Liver (tissue), 9 donors: ENCODE data around the gene ELAVL2. TPM values are rescaled to one million over a fixed set of nuclear protein-coding genes. Genes with fewer than 3 reads are reported as not detected.

Source experiments
- DNase-seq: peaks from one replicate; pipeline ENCODE4 v3.0.0-alpha.2; 2017; ENCODE audit warnings: low spot score
- H3K27ac ChIP-seq, 2 donors: one replicate each; pipeline ENCODE4 v1.7.0; 2013; ENCODE audit warnings: inconsistent platforms in 2 of 2, low read length in 2 of 2, control low read depth in 1 of 2, low read depth in 1 of 2, mild to moderate bottlenecking in 1 of 2
- H3K27me3 ChIP-seq, 4 donors: one replicate each; pipeline versions ENCODE4 v1.6.1 to v1.7.0; 2013; ENCODE audit warnings: low read length in 3 of 4, inconsistent platforms in 1 of 4, mild to moderate bottlenecking in 1 of 4, moderate library complexity in 1 of 4; ENCODE audit not compliant: control insufficient read depth in 4 of 4, insufficient read depth in 4 of 4
- H3K36me3 ChIP-seq, 4 donors: one replicate each; pipeline versions ENCODE4 v1.6.1 to v1.7.0; 2013; ENCODE audit warnings: low read length in 3 of 4, mild to moderate bottlenecking in 3 of 4, low read depth in 1 of 4, moderate library complexity in 1 of 4; ENCODE audit not compliant: control insufficient read depth in 4 of 4, insufficient read depth in 3 of 4
- H3K4me1 ChIP-seq, 4 donors: one replicate each; pipeline versions ENCODE4 v1.6.1 to v1.7.0; 2013; ENCODE audit warnings: low read length in 3 of 4, mild to moderate bottlenecking in 3 of 4, moderate library complexity in 1 of 4; ENCODE audit not compliant: control insufficient read depth in 4 of 4, insufficient read depth in 4 of 4
- H3K4me3 ChIP-seq, 3 donors: one replicate each; pipeline versions ENCODE4 v1.6.1 to v1.7.0; 2013; ENCODE audit warnings: low read length in 3 of 3, control low read depth in 1 of 3, low read depth in 1 of 3, mild to moderate bottlenecking in 1 of 3
- H3K9ac ChIP-seq, 2 donors: one replicate each; pipeline ENCODE4 v1.7.0; 2013; ENCODE audit warnings: low read length in 2 of 2, mild to moderate bottlenecking in 2 of 2, moderate library complexity in 2 of 2, control low read depth in 1 of 2, low read depth in 1 of 2
- H3K9me3 ChIP-seq, 4 donors: one replicate each; pipeline versions ENCODE4 v1.6.1 to v1.7.0; 2013; ENCODE audit warnings: low read length in 3 of 4; ENCODE audit not compliant: control insufficient read depth in 4 of 4
- EGR1 ChIP-seq, 2 donors: IDR thresholded peaks; 2 replicates each; pipeline ENCODE4 v1.6.1; 2016 to 2018; ENCODE audit warnings: antibody characterized with exemption in 2 of 2, low read depth in 2 of 2
- FOXA1 ChIP-seq: IDR thresholded peaks from 2 replicates; pipeline ENCODE4 v1.6.1; 2016; ENCODE audit warnings: antibody characterized with exemption
- FOXA2 ChIP-seq: IDR thresholded peaks from 2 replicates; pipeline ENCODE4 v1.6.1; 2016; ENCODE audit warnings: antibody characterized with exemption
- GABPA ChIP-seq, 2 donors: IDR thresholded peaks in 1 of 2; conservative IDR thresholded peaks in 1 of 2; 2 replicates each; pipeline ENCODE4 v1.6.1; 2016; ENCODE audit warnings: antibody characterized with exemption in 2 of 2, mild to moderate bottlenecking in 1 of 2, moderate library complexity in 1 of 2
- HNF4A ChIP-seq, 2 donors: conservative IDR thresholded peaks; 2 replicates each; pipeline ENCODE4 v1.6.1; 2016; ENCODE audit warnings: antibody characterized with exemption in 2 of 2, mild to moderate bottlenecking in 2 of 2
- HNF4G ChIP-seq: IDR thresholded peaks from 2 replicates; pipeline ENCODE4 v1.6.1; 2016; ENCODE audit warnings: antibody characterized with exemption
- JUND ChIP-seq, 2 donors: IDR thresholded peaks; 2 replicates each; pipeline ENCODE4 v1.6.1; 2016; ENCODE audit warnings: antibody characterized with exemption in 2 of 2
- NR2F2 ChIP-seq: IDR thresholded peaks from 2 replicates; pipeline ENCODE4 v1.6.1; 2016; ENCODE audit warnings: antibody characterized with exemption
- RAD21 ChIP-seq, 2 donors: IDR thresholded peaks; 2 replicates each; pipeline ENCODE4 v1.6.1; 2016; ENCODE audit warnings: antibody characterized with exemption in 2 of 2, mild to moderate bottlenecking in 2 of 2
- RXRA ChIP-seq, 2 donors: IDR thresholded peaks; 2 replicates each; pipeline ENCODE4 v1.6.1; 2017 to 2018; ENCODE audit warnings: antibody characterized with exemption in 2 of 2, mild to moderate bottlenecking in 1 of 2
- SP1 ChIP-seq: IDR thresholded peaks from 2 replicates; pipeline ENCODE4 v1.6.1; 2018; ENCODE audit warnings: antibody characterized with exemption, mild to moderate bottlenecking
- TAF1 ChIP-seq: conservative IDR thresholded peaks from 2 replicates; pipeline ENCODE4 v1.6.1; 2016; ENCODE audit warnings: antibody characterized with exemption, mild to moderate bottlenecking
- YY1 ChIP-seq: IDR thresholded peaks from 2 replicates; pipeline ENCODE4 v1.6.1; 2016; ENCODE audit warnings: antibody characterized with exemption, mild to moderate bottlenecking
- WGBS: extraction: QIAGEN DNeasy Blood & Tissue Kit; methylation state at CpG from one replicate; pipeline ENCODE4 v1.1.7; 2013; 5-methylcytosine and 5-hydroxymethylcytosine counted together
- polyA plus RNA-seq, 2 donors: library from polyadenylated mRNA; stranded (reverse) in 1 of 2; unstranded in 1 of 2; fragments of 200-250 nt in 1 of 2; fragments of >200 nt in 1 of 2; fragmentation: Nextera tagmentation in 1 of 2; extraction: Ambion mirVana in 1 of 2; gene quantifications; one replicate each; pipeline versions ENCODE4 v1.2.1 to v1.2.3, GENCODE V29; 2013 to 2015
- total RNA-seq, 2 donors: library from RNA; depleted of rRNA; stranded (reverse); fragments of >200 nt; gene quantifications; one replicate each; pipeline ENCODE4 v1.2.3, GENCODE V29; 2014
- TF ChIP-seq, protein P1 (sequence below): fragments of 150-350 bp; IDR thresholded peaks from 2 replicates; pipeline ENCODE4 v1.5.1; 2017; ENCODE audit warnings: improper control_type of control experiment, low read depth, low read length; ENCODE audit not compliant: missing input control
- TF ChIP-seq, protein P2 (sequence below): IDR thresholded peaks from 2 replicates; pipeline ENCODE4 v1.6.1; 2016; ENCODE audit warnings: antibody characterized with exemption
- TF ChIP-seq, protein P3 (sequence below): IDR thresholded peaks from 2 replicates; pipeline ENCODE4 v1.6.1; 2016; ENCODE audit warnings: antibody characterized with exemption
- TF ChIP-seq, protein P4 (sequence below): IDR thresholded peaks from 2 replicates; pipeline ENCODE4 v1.6.1; 2016; ENCODE audit warnings: antibody characterized with exemption, mild to moderate bottlenecking
- TF ChIP-seq, protein P5 (sequence below): IDR thresholded peaks from 2 replicates; pipeline ENCODE4 v1.6.1; 2016; ENCODE audit warnings: antibody characterized with exemption
- donor health status: healthy.
- donor health status: healthy.
- donor health status: healthy.
- donor health status: healthy.
- donor health status: healthy.

The ELAVL2 gene
- total and polyA plus RNA-seq, 4 donors = 0.19 TPM; not detected in 3

DNA sequence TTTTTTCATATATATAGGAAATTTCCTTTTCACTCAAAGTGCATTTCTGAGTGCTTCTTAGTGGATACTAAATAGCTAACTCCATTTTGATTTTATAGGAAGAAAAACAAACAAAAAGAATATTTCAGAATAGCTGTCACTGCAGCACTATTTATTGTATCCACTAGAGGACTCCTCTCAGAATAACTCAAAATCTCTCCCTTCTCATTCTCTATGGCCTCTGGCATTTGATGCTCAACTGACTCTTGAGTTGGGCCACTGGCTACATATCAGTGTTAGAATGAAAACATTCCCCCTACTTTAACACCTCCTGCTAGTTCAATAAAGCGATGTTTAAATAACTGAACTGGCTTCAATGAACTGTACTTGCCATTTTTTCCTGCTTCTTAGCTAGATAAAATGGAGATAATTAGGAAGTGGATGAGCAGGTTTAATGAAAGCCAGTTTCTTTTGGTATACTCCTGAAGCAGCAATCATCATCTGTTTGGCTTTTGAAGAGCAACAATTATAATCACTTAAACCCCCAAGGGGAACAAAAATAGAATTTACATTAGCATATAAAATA lies 16.6 kb upstream of the ELAVL2 start:
- no peak for TF ChIP-seq FOXA2
- TF ChIP-seq JUND (IDR thresholded peaks at IDR 0.05) = no peak
- TF ChIP-seq TAF1 = no peak
- TF ChIP-seq, protein P1, sequence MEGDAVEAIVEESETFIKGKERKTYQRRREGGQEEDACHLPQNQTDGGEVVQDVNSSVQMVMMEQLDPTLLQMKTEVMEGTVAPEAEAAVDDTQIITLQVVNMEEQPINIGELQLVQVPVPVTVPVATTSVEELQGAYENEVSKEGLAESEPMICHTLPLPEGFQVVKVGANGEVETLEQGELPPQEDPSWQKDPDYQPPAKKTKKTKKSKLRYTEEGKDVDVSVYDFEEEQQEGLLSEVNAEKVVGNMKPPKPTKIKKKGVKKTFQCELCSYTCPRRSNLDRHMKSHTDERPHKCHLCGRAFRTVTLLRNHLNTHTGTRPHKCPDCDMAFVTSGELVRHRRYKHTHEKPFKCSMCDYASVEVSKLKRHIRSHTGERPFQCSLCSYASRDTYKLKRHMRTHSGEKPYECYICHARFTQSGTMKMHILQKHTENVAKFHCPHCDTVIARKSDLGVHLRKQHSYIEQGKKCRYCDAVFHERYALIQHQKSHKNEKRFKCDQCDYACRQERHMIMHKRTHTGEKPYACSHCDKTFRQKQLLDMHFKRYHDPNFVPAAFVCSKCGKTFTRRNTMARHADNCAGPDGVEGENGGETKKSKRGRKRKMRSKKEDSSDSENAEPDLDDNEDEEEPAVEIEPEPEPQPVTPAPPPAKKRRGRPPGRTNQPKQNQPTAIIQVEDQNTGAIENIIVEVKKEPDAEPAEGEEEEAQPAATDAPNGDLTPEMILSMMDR = no peak
- TF ChIP-seq, protein P2, sequence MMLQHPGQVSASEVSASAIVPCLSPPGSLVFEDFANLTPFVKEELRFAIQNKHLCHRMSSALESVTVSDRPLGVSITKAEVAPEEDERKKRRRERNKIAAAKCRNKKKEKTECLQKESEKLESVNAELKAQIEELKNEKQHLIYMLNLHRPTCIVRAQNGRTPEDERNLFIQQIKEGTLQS = no peak
- TF ChIP-seq, protein P3, sequence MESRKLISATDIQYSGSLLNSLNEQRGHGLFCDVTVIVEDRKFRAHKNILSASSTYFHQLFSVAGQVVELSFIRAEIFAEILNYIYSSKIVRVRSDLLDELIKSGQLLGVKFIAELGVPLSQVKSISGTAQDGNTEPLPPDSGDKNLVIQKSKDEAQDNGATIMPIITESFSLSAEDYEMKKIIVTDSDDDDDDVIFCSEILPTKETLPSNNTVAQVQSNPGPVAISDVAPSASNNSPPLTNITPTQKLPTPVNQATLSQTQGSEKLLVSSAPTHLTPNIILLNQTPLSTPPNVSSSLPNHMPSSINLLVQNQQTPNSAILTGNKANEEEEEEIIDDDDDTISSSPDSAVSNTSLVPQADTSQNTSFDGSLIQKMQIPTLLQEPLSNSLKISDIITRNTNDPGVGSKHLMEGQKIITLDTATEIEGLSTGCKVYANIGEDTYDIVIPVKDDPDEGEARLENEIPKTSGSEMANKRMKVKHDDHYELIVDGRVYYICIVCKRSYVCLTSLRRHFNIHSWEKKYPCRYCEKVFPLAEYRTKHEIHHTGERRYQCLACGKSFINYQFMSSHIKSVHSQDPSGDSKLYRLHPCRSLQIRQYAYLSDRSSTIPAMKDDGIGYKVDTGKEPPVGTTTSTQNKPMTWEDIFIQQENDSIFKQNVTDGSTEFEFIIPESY = no peak
- TF ChIP-seq SP1 = no peak
- no peak for TF ChIP-seq RXRA (IDR thresholded peaks at IDR 0.05)
- no peak for TF ChIP-seq HNF4G
- TF ChIP-seq YY1 = no peak
- TF ChIP-seq, protein P4, sequence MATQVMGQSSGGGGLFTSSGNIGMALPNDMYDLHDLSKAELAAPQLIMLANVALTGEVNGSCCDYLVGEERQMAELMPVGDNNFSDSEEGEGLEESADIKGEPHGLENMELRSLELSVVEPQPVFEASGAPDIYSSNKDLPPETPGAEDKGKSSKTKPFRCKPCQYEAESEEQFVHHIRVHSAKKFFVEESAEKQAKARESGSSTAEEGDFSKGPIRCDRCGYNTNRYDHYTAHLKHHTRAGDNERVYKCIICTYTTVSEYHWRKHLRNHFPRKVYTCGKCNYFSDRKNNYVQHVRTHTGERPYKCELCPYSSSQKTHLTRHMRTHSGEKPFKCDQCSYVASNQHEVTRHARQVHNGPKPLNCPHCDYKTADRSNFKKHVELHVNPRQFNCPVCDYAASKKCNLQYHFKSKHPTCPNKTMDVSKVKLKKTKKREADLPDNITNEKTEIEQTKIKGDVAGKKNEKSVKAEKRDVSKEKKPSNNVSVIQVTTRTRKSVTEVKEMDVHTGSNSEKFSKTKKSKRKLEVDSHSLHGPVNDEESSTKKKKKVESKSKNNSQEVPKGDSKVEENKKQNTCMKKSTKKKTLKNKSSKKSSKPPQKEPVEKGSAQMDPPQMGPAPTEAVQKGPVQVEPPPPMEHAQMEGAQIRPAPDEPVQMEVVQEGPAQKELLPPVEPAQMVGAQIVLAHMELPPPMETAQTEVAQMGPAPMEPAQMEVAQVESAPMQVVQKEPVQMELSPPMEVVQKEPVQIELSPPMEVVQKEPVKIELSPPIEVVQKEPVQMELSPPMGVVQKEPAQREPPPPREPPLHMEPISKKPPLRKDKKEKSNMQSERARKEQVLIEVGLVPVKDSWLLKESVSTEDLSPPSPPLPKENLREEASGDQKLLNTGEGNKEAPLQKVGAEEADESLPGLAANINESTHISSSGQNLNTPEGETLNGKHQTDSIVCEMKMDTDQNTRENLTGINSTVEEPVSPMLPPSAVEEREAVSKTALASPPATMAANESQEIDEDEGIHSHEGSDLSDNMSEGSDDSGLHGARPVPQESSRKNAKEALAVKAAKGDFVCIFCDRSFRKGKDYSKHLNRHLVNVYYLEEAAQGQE = no peak
- TF ChIP-seq EGR1 (IDR thresholded peaks at IDR 0.05; ENCODE audit: low read depth in 2 of 2) = no peak
- TF ChIP-seq, protein P5, sequence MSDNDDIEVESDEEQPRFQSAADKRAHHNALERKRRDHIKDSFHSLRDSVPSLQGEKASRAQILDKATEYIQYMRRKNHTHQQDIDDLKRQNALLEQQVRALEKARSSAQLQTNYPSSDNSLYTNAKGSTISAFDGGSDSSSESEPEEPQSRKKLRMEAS = no peak
- no peak for TF ChIP-seq NR2F2
- TF ChIP-seq GABPA (IDR thresholded peaks at IDR 0.05 in 1 of 2, conservative IDR thresholded peaks at IDR 0.05 in 1 of 2) = no peak
- TF ChIP-seq RAD21 (IDR thresholded peaks at IDR 0.05) = no peak
- no peak for TF ChIP-seq FOXA1
- TF ChIP-seq HNF4A (conservative IDR thresholded peaks at IDR 0.05) = no peak
- no peak overlapping the region for H3K4me3 ChIP-seq
- no peak for DNase-seq
- H3K36me3 ChIP-seq = no peaks in the 10 kb centered on the region
- no peak overlapping the region for H3K27ac ChIP-seq
- H3K27me3 ChIP-seq = no peaks in the 10 kb centered on the region
- H3K9ac ChIP-seq = no peak overlapping the region
- no peaks in the 10 kb centered on the region for H3K4me1 ChIP-seq
- 62% methylated on average over 1 of the region's 1 CpG for WGBS
- no peaks in the 10 kb centered on the region for H3K9me3 ChIP-seq
